ENCODE measurements around the gene STEAP3. TPM values are rescaled to one million over a fixed set of nuclear protein-coding genes. Genes with fewer than 3 reads are reported as not detected.

STEAP3 gene
- total RNA-seq, 2 experiments from 2014 or later: 0.14 to 0.16 TPM

- CTCF ChIA-PET: interaction anchor here (2.4 kb wide), 1 partner anchor 14 kb away, joined by 6 read pairs; no protein-coding TSS in a partner anchor
- intact Hi-C loops (cut with DNase I, micrococcal nuclease): no loop called here
Measured at GRCh38 chr2:119279666-119280065, 56.0 kb downstream of the STEAP3 start.

GRCh38 chr2:119280680-119281079 lies 57.0 kb downstream of the STEAP3 start:
- DNase-seq: no peak
- intact Hi-C loops (cut with DNase I, micrococcal nuclease): no loop called here
- Mint-ChIP-seq H3K9me3 (ENCODE audit: low read depth) (no peaks in the 10 kb centered on the region), H3K36me3 (ENCODE audit: low read depth) (no peaks in the 10 kb centered on the region), H3K4me1 (no peaks in the 10 kb centered on the region), H3K4me3 (no peak overlapping the region), H3K27me3 (no peaks in the 10 kb centered on the region), H3K27ac (no peak overlapping the region)
- ATAC-seq: no peak
- ChIA-PET POLR2A (no interaction called here), CTCF (interaction anchor here (0.6 to 2.4 kb wide), 4 partner anchors 15 to 843 kb away, joined by 3 to 6 read pairs (median 4); no protein-coding TSS in a partner anchor)

More at GRCh38 chr2:119279666-119280065, 56.0 kb downstream of the STEAP3 start:
- no peak for ATAC-seq
- Mint-ChIP-seq H3K36me3 (ENCODE audit: low read depth) (no peaks in the 10 kb centered on the region), H3K4me1 (no peaks in the 10 kb centered on the region), H3K9me3 (ENCODE audit: low read depth) (no peaks in the 10 kb centered on the region), H3K27me3 (no peaks in the 10 kb centered on the region), H3K27ac (no peak overlapping the region), H3K4me3 (no peak overlapping the region)
- POLR2A ChIA-PET: no interaction called here
- DNase-seq: no peak

- POLR2A ChIA-PET: interaction anchor here (0.7 kb wide), 1 partner anchor 242 kb away, joined by 3 read pairs; the partner anchor contains the start of gene SCTR
- H3K4me1 Mint-ChIP-seq: no peaks in the 10 kb centered on the region
- DNase-seq: no peak
- no peak for ATAC-seq
- H3K27ac Mint-ChIP-seq: no peak overlapping the region
- intact Hi-C loops (cut with DNase I, micrococcal nuclease): no loop called here
- CTCF ChIA-PET: interaction anchor here (0.6 kb wide), 1 partner anchor 18 kb away, joined by 3 read pairs; no protein-coding TSS in a partner anchor
- no peaks in the 10 kb centered on the region for H3K9me3 Mint-ChIP-seq (ENCODE audit: low read depth)
- no peak overlapping the region for H3K4me3 Mint-ChIP-seq
- no peaks in the 10 kb centered on the region for H3K27me3 Mint-ChIP-seq
- H3K36me3 Mint-ChIP-seq (ENCODE audit: low read depth): peaks cover 3% of the 10 kb centered on the region
Measured at GRCh38 chr2:119282146-119282995, 58.7 kb downstream of the STEAP3 start.

GRCh38 chr2:119282996-119283511 lies 59.4 kb downstream of the STEAP3 start:
- Mint-ChIP-seq H3K4me3 (no peak overlapping the region), H3K9me3 (ENCODE audit: low read depth) (no peaks in the 10 kb centered on the region), H3K27me3 (no peaks in the 10 kb centered on the region), H3K4me1 (no peaks in the 10 kb centered on the region), H3K36me3 (ENCODE audit: low read depth) (peaks cover 3% of the 10 kb centered on the region), H3K27ac (no peak overlapping the region)
- DNase-seq: no peak
- ChIA-PET POLR2A (interaction anchor here (0.7 kb wide), 2 partner anchors 241 to 278 kb away, joined by 3 to 5 read pairs; partner anchors contain the start of gene SCTR), CTCF (interaction anchor here (0.6 kb wide), 1 partner anchor 19 kb away, joined by 3 read pairs; no protein-coding TSS in a partner anchor)
- intact Hi-C loops (cut with DNase I, micrococcal nuclease): no loop called here
- ATAC-seq: no peak

- no peaks in the 10 kb centered on the region for H3K4me1 Mint-ChIP-seq
- DNase-seq (no peak), ATAC-seq (no peak)
- intact Hi-C loops (cut with DNase I, micrococcal nuclease): no loop called here
- ChIA-PET POLR2A (interaction anchor here (0.7 kb wide), 1 partner anchor 278 kb away, joined by 5 read pairs; no protein-coding TSS in a partner anchor), CTCF (no interaction called here)
- H3K27ac Mint-ChIP-seq: no peak overlapping the region
- no peak overlapping the region for H3K4me3 Mint-ChIP-seq
- H3K9me3 Mint-ChIP-seq (ENCODE audit: low read depth): no peaks in the 10 kb centered on the region
- H3K36me3 Mint-ChIP-seq (ENCODE audit: low read depth): peaks cover 3% of the 10 kb centered on the region
- H3K27me3 Mint-ChIP-seq: no peaks in the 10 kb centered on the region
Measured at GRCh38 chr2:119283873-119284331, 60.3 kb downstream of the STEAP3 start.

GRCh38 chr2:119286661-119287060 lies 63.0 kb downstream of the STEAP3 start:
- Mint-ChIP-seq H3K27ac (no peak overlapping the region), H3K4me3 (no peak overlapping the region), H3K4me1 (no peaks in the 10 kb centered on the region), H3K9me3 (ENCODE audit: low read depth) (no peaks in the 10 kb centered on the region), H3K27me3 (no peaks in the 10 kb centered on the region), H3K36me3 (ENCODE audit: low read depth) (peaks cover 3% of the 10 kb centered on the region)
- ATAC-seq (no peak), DNase-seq (no peak)
- CTCF ChIA-PET: interaction anchor here (0.5 kb wide), 1 partner anchor 182 kb away, joined by 3 read pairs; no protein-coding TSS in a partner anchor
- intact Hi-C loops (cut with DNase I, micrococcal nuclease): no loop called here
- POLR2A ChIA-PET: no interaction called here

- H3K4me3 Mint-ChIP-seq: no peak overlapping the region
- H3K9me3 Mint-ChIP-seq (ENCODE audit: low read depth): no peaks in the 10 kb centered on the region
- ChIA-PET CTCF (interaction anchor here (1.1 kb wide), 1 partner anchor 59 kb away, joined by 6 read pairs; no protein-coding TSS in a partner anchor), POLR2A (no interaction called here)
- no peaks in the 10 kb centered on the region for H3K4me1 Mint-ChIP-seq
- DNase-seq: no peak
- intact Hi-C loops (cut with DNase I, micrococcal nuclease): no loop called here
- H3K27ac Mint-ChIP-seq: no peak overlapping the region
- no peaks in the 10 kb centered on the region for H3K27me3 Mint-ChIP-seq
- H3K36me3 Mint-ChIP-seq (ENCODE audit: low read depth): peaks cover 3% of the 10 kb centered on the region
- ATAC-seq: no peak
Measured at GRCh38 chr2:119288576-119288975, 64.9 kb downstream of the STEAP3 start.

- Mint-ChIP-seq H3K36me3 (ENCODE audit: low read depth) (peaks cover 3% of the 10 kb centered on the region), H3K27ac (no peak overlapping the region), H3K4me1 (no peaks in the 10 kb centered on the region), H3K4me3 (no peak overlapping the region), H3K27me3 (no peaks in the 10 kb centered on the region), H3K9me3 (ENCODE audit: low read depth) (no peaks in the 10 kb centered on the region)
- intact Hi-C loops (cut with DNase I, micrococcal nuclease): no loop called here
- ATAC-seq: no peak
- ChIA-PET POLR2A (no interaction called here), CTCF (interaction anchor here (0.6 to 1.1 kb wide), 2 partner anchors 59 to 895 kb away, joined by 4 to 6 read pairs; no protein-coding TSS in a partner anchor)
- DNase-seq: no peak
Measured at GRCh38 chr2:119289093-119289492, 65.5 kb downstream of the STEAP3 start.

- POLR2A ChIA-PET: no interaction called here
- H3K9me3 Mint-ChIP-seq (ENCODE audit: low read depth): no peaks in the 10 kb centered on the region
- H3K4me3 Mint-ChIP-seq: no peak overlapping the region
- H3K36me3 Mint-ChIP-seq (ENCODE audit: low read depth): peaks cover 3% of the 10 kb centered on the region
- intact Hi-C loops (cut with DNase I, micrococcal nuclease): no loop called here
- ATAC-seq (no peak), DNase-seq (no peak)
- no peak overlapping the region for H3K27ac Mint-ChIP-seq
- CTCF ChIA-PET: interaction anchor here (0.6 kb wide), 1 partner anchor 895 kb away, joined by 4 read pairs; no protein-coding TSS in a partner anchor
- no peaks in the 10 kb centered on the region for H3K4me1 Mint-ChIP-seq
- H3K27me3 Mint-ChIP-seq: no peaks in the 10 kb centered on the region
Measured at GRCh38 chr2:119289642-119290041, 66.0 kb downstream of the STEAP3 start.

GRCh38 chr2:119290859-119291587 lies 67.4 kb downstream of the STEAP3 start:
- POLR2A ChIA-PET: no interaction called here
- ATAC-seq (no peak), DNase-seq (peak; percentile 12)
- Mint-ChIP-seq H3K4me3 (no peak overlapping the region), H3K27me3 (no peaks in the 10 kb centered on the region), H3K9me3 (ENCODE audit: low read depth) (no peaks in the 10 kb centered on the region), H3K36me3 (ENCODE audit: low read depth) (peaks cover 3% of the 10 kb centered on the region), H3K27ac (no peak overlapping the region), H3K4me1 (no peaks in the 10 kb centered on the region)
- intact Hi-C loops (cut with DNase I, micrococcal nuclease): no loop called here
- CTCF ChIA-PET: interaction anchor here (0.7 kb wide), 1 partner anchor 69 kb away, joined by 3 read pairs; no protein-coding TSS in a partner anchor

GRCh38 chr2:119291588-119292167 lies 68.0 kb downstream of the STEAP3 start:
- ChIA-PET POLR2A (no interaction called here), CTCF (interaction anchor here (0.7 to 1.3 kb wide), 2 partner anchors 70 to 410 kb away, joined by 3 to 4 read pairs; no protein-coding TSS in a partner anchor)
- no peak for DNase-seq
- no peaks in the 10 kb centered on the region for H3K27me3 Mint-ChIP-seq
- H3K4me3 Mint-ChIP-seq: no peak overlapping the region
- intact Hi-C loops (cut with DNase I, micrococcal nuclease): no loop called here
- no peaks in the 10 kb centered on the region for H3K4me1 Mint-ChIP-seq
- ATAC-seq: no peak
- H3K27ac Mint-ChIP-seq: no peak overlapping the region
- no peaks in the 10 kb centered on the region for H3K9me3 Mint-ChIP-seq (ENCODE audit: low read depth)
- H3K36me3 Mint-ChIP-seq (ENCODE audit: low read depth): peaks cover under 1% of the 10 kb centered on the region

Measured in activated CD4-positive, alpha-beta T cell treated with anti-CD3 and anti-CD28 coated beads for 36 hours (primary cell).